LNCaP clone FGC (cell line): ENCODE measurements around the gene CDC42EP4.

Experiments
- DNase-seq: peaks from one replicate; pipeline ENCODE4 v3.0.0-alpha.2; 2011; ENCODE audit warnings: low read depth
- H3K4me3 ChIP-seq: 2 replicates; pipeline ENCODE4 v1.5.1; 2011; ENCODE audit warnings: mild to moderate bottlenecking, low read depth, low read length, control low read depth
- TF ChIP-seq, protein P1 (sequence below): IDR thresholded peaks from 2 replicates; pipeline ENCODE4 v1.5.1; 2012; ENCODE audit warnings: mild to moderate bottlenecking; ENCODE audit not compliant: control insufficient read depth, insufficient read depth; ENCODE audit errors: extremely low read depth

CDC42EP4 gene, protein sequence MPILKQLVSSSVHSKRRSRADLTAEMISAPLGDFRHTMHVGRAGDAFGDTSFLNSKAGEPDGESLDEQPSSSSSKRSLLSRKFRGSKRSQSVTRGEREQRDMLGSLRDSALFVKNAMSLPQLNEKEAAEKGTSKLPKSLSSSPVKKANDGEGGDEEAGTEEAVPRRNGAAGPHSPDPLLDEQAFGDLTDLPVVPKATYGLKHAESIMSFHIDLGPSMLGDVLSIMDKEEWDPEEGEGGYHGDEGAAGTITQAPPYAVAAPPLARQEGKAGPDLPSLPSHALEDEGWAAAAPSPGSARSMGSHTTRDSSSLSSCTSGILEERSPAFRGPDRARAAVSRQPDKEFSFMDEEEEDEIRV

DNA sequence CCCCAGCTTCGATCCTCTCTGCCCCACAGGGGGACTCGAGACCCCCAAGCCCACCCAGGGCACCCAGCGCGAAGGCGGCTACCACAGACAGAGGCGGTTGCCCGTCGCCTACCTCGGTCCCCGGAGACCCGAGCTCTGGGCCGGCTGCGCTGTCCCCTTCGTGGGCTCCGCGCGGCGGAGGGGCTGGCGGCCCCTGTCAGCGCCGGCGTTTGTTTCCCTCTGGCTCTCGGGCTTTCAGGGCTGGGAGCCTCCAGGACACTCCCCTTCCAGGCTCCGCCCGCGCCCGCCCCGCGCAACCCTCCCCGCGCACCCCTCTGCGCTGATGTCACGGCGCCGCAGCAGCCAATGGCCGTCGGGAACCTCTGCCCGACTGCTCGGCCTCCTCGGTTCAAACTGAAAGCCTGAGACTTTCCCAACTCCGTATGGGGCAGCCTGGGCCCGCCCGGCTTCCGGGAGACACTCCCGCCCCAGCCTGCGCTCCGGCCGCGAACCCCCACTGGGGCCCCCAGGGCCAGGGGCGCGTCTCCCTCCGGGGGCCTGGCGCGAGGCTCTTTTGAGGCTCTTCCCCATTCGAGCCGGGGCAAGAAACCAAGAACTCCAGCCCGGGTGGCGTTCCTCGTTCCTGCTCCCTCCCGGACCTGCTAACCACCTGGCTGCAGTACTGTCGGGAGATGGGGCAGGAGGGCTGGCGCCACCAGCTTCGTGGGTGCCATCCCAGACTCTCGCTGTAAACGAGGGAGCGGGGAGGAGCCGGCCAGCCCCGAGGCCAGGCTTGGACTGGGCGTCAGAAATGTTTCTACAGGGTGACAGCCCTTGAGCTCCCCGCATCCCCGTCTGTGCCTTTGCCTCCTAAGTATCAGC is at the start of gene CDC42EP4:
Gene CDC42EP4 (minus strand): TSS at position 221 of the 861 bp plus-strand sequence. CDS start 25,501 bp downstream, outside the sequence.
- TF ChIP-seq, protein P1, sequence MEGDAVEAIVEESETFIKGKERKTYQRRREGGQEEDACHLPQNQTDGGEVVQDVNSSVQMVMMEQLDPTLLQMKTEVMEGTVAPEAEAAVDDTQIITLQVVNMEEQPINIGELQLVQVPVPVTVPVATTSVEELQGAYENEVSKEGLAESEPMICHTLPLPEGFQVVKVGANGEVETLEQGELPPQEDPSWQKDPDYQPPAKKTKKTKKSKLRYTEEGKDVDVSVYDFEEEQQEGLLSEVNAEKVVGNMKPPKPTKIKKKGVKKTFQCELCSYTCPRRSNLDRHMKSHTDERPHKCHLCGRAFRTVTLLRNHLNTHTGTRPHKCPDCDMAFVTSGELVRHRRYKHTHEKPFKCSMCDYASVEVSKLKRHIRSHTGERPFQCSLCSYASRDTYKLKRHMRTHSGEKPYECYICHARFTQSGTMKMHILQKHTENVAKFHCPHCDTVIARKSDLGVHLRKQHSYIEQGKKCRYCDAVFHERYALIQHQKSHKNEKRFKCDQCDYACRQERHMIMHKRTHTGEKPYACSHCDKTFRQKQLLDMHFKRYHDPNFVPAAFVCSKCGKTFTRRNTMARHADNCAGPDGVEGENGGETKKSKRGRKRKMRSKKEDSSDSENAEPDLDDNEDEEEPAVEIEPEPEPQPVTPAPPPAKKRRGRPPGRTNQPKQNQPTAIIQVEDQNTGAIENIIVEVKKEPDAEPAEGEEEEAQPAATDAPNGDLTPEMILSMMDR, result no peak
- H3K4me3 ChIP-seq, result peak within 1 kb of the TSS; percentile 87
- DNase-seq, result peak; percentile 72

DNA sequence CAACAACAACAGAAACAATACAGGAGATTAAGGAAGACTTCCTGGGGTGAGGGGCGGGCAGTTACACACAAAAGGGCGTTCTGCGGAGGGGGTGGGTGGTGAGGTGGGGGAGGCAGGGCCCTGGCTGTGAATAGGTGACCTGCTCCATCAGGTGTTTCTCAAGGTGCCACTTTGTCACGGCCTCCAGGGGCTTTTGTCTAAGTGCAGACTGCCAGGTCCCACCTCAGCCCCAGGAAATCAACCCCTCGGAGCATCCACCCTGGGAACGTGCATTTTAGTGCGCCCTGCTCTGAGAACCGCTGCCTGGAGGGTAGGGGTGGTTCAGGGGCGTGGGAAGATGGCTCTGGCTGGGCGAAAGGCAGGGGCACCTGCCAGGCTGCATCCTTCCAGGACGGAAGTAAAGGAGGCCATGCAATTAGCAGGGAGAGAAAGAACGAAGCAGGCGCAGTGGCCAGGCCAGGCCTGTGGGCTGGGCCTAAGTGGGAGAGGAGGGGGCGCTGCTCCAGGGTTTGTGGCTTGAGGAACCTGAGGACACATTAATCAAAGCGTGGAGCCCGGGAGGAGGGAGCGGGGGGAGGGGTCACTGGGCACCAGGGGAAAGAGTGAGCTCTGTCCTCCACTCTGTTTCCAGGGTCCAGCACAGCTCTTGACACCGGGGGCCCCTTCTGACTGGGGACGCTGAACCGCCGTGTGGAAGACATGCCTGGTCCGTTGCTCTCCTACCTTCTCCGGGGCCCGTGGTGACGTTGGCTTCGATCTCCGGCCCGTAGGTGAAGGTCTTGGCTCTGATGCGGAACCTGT is 49.4 kb upstream of the CDC42EP4 start:
- no peak for DNase-seq
- no peak overlapping the region for H3K4me3 ChIP-seq
- TF ChIP-seq, protein P1, result no peak

DNA sequence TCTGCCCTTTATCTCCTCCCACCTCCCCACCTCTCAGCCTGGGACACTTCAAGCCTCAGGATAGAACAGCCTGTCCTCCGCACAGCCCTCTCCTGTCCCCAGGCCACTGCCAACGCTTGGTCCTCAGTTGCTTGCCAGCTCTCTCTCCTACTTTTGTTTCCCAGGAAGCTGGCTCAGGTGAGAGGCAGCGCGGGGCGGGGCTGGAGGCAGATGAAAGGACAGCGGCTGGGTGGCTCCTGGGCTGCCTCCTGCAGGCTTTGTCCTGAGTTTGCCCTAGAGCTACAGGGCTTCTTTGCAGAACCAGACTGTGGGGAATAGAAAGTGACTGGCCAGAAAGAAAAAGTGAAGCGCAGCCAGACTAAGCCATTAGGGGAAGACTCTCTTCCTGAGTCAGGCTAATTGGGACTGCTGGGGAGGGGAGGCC is 48.2 kb upstream of the CDC42EP4 start:
- no peak overlapping the region for H3K4me3 ChIP-seq
- peak; percentile 88 for DNase-seq
- TF ChIP-seq, protein P1, result peak; percentile 47

DNA sequence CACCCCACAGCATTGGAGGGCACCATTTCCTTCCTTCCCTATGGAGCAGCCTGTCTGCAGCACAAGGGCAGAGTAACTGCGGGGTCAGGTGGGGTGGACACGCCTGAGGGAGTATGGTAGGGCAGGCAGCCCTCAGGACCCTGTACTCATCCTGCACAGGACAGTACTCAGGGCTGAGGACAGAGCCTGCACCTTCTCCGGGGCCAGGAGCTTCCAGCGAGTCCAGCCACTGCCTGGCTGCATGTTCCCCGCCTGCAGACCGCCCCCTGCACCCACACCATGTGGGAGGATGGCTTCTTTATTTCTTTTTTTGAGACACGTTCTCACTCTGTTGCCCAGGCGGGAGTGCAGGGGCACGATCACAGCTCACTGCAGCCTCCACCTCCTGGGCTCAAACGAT is 47.6 kb upstream of the CDC42EP4 start:
- TF ChIP-seq, protein P1, result no peak
- no peak overlapping the region for H3K4me3 ChIP-seq
- no peak for DNase-seq

DNA sequence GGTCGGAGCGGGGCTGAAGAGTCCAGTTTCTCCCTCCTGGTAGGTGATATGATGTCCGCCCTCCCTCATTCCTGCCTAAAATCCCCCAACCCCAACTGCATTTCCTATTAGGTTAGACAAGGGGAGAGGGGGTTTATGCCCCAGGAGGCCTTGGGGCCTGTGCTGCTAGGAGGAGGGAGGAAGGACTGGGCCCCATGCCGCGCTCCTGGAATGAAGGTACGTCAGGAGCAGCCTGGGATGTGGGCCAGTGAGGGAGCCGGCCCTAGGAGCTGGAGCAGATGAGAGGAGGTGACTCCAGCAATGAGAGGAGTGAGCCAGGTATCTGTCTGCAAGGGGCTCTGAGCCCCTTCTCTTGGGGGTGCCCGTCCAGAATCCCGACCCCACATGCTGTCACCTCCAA is 46.9 kb upstream of the CDC42EP4 start:
- TF ChIP-seq, protein P1, result no peak
- no peak for DNase-seq
- no peak overlapping the region for H3K4me3 ChIP-seq

DNA sequence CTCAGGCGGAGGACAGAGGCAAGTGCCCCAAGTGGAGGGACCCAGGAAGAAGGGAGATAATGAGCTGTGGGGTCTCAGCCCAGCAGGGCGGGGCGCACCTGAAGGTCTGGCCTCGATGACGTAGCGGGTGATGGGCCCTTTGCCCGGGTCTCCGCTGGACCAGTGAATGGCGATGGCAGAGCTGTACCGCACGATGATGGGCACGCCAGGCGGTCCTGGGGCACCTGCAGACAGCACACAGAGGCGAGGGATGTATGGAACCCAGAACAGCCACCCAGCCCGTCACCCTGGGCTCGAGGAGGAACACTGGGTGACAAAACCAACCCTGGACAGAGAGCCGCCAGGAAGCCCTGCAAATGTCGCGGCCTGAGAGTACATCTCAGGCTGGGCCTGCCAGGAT is 46.2 kb upstream of the CDC42EP4 start:
- no peak overlapping the region for H3K4me3 ChIP-seq
- DNase-seq, result no peak
- TF ChIP-seq, protein P1, result no peak
